Activated CD4-positive, alpha-beta T cell treated with anti-CD3 and anti-CD28 coated beads for 24 hours (primary cell): Measurements from ENCODE around the gene ECT2L.

Experiments used
- DNase-seq, 2 donors: peaks; one replicate each; pipeline ENCODE4 v3.0.0-alpha.2; 2020; ENCODE audit warnings: low read depth in 2 of 2

ECT2L gene

DNA sequence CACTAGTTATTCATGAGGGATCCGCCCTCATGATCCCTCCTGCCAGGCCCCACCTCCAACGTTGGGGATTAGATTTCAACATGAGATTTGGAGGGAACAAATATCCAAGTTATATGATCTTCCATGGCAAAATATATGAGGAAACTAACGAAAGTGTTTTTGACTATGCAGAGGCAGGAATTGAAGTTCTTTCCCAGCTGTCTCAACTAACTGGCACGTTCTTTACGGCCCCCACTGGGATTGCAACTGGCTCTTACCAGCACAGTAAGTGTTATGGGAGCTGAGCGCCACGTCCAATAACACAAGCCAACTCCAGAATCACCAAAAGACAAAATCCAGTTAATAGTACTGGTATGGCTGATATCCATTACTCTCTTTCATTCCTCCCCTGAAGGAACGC, 66.6 kb downstream of the ECT2L start:
- no peak for DNase-seq

DNA sequence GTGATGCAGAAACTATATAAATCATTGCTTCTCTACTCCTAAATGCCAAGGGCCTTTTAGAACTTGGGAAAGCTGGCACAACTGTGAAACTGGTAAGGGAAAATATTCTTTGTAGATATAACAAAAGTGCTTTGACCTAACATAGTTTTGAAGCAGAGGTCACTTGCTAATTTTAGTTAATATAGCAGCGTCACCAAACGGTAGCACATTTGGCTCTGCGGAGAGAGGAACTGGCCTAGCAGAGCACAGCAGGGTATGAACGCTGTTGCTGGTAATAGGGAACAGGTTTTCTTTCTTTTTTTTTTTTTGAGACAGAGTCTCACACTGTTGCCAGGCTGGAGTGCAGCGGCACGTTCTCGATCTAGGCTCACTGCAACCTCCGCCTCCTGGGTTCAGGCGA, 67.4 kb downstream of the ECT2L start:
- no peak for DNase-seq

DNA sequence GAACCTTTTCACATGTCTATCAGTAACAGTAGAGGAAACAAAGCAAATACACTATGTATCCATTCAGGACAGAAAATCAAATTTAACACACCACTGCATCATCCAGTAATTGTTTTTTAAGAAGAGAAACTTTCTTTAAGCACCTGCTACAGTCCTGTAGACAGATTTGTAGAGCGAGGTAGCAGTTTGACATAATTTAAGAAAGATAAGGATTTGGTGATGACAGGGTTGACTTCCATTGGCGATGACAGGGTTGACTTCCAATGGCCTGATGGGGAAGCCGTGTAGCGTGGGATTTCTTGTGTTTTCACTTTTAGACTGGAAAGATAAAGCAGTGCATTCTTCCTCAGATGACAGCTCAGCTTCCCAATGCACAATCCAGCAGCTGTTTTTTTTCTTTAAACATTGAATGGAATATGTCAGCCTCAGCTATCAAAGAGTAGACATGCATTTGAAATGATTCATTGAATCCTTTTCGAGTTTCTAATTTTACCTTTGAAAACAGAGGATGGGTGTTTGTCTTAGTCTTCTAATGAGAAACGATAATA, 68.5 kb downstream of the ECT2L start:
- DNase-seq, result no peak

DNA sequence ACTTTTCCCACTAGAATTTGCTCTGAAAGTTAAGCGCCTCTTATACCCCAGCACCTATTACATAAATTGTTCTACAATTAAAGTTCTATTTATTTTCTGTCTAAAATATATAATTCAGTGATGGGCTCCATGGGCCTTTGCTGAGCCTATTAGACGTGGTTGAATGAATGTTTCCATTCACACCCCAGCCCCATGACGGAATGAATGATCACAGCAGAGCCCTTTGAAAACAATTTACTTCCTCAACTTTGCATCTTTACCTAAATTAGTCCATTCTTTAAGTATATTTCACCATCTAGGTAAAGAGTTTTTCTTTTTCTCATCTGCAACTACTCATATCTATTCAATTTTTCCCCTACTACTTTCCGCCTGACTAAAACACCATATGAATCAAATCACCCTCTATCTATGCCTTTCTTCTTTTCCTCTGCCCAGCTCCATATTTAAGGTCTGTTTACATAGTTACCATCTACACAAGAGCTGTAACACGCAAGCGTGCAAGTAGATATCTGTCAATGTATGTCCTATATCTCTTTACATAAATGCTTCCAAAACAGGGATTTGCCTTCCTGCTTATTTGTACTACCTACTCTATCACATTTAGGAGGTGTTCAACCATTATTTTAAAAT, 69.7 kb downstream of the ECT2L start:
- DNase-seq, result no peak

DNA sequence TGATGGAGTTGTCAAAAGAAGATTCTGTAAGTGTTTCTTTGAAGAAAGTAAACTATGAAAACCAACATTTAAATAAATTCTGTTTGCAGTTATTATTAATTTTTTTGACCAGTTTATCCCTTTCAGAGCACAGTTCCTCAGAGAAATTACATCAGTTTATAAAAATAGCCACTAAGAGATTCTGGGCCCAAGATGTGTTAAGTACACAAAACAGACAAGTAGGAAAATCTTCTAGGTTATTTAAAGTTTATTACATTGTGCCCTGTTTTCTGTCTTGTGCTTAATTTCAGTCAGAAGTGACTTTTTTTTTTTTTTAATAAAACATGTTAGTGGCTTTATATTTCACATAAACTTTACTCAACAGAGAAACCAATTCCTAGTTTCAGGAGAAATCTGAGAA, 72.3 kb downstream of the ECT2L start:
- no peak for DNase-seq

DNA sequence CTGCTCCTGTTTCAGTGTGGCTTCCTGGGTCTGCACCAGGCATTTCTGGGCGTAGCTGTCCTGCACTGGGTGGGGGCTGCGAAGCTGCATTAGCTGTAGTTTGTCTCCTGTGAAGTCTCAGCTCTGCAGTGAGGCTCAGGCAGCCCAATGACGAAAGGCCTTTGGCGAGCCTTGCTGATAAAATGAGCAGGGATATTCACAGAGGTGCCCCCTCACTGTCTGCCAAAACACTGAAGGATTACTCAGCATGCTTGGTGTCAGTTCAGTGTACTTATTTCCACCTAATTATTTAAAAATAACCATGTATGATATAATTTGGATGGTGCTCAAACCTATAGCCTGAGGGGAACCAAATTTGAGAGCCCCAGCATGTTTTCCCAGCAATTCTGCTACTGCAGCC, 73.5 kb downstream of the ECT2L start:
- no peak for DNase-seq

DNA sequence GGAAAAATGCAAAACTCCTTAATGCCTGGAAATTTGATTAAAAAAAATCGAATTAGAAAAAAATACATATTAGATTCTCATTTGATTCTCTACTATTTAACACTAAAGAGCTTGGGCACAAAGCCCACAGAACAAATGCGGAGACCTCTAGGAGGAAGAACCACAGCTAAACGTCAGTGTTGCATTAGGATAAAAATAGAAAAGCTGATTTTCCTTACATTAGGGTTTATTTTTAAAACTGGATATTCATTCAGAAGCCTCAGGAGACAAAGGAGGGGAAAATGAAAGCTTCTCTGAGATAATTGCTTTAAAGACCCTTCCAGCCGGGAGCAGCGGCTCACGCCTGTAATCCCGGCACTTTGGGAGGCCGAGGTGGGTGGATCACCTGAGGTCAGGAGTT, 77.3 kb downstream of the ECT2L start:
- no peak for DNase-seq

DNA sequence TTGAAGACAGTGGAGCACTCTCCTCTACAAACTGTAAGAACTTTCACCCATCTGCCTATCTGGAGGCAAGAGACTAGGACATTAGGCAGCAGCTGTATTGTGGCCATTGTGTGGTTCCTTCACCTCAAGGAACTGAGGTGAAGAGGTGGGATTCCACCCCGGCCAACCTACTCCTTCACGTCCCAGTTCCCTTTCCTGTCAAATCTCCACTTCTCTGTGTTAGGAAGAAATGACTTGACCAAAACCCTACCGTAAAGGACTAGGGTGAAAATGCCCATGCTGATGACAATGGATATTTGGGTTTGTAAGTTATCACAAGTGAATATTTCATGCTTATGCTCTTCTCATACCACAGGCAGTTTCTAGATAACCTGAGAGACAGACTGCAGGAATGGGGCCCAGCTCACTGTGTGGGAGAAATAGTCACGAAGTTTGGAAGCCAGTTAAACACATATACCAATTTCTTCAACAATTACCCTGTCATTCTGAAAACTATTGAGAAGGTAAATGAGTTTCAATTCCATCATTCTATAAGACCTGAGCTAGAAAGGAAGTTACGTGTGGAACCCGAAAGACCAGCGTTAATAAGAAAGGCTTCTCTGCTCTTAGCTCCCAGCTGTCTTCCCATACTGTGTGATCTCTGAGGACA, 86.6 kb downstream of the ECT2L start:
- DNase-seq, result no peak

DNA sequence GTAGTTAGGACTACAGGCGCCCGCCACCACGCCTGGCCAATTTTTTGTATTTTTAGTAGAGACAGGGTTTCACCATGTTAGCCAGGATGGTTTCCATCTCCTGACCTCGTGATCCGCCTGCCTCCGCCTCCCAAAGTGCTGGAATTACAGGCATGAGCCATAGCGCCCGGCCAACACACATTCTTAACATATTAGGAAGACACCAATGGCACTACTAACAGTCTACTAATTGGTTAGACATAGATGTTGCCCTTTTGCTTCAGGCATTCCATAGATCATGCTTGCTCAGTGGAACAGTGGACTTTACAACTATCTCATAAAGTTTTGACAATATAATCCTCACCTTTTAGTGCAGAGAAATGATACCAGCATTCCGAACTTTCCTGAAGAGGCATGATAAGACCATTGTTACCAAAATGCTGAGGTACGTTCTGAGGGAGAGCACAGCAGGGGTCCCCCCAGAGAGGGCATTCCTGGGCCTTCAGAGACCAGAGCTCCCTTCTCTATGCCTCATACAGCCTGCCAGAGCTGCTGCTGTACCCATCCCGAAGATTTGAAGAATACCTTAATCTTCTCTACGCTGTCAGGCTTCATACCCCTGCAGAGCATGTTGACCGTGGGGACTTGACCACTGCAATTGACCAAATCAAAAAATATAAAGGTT, 89.4 kb downstream of the ECT2L start:
- DNase-seq, result no peak

DNA sequence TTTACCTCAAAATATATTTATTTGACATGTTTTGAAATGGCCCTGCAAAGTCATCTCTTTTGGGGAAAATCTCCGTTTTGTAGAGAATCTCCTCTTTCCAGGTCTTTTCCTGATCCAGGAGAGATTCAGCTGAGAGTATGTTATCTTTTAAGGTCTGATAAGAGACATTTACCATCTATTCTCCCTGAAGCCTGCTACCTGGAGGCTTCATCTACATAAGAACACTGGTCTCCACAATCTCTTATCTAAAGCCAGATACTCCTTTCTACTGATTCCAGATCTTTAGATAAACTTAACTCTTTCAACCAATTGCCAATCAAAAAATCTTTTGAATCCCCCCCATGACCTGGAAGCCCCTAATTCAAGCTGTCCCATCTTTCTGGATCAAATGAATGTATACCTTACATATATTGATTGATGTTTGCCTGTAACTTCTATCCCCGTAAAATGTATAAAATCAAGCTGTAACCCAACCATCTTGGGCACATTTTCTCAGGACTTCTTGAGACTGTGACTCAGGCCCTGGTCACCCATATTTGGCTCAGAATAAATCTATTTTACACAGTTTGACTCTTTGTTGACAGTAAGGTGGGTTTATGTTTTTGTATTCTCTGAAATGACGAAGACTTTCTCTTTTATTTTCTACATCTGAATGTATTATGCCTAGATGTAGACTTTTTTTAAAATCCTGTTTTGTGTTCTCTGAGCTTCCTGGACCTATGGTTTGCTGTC, 95.5 kb downstream of the ECT2L start:
- DNase-seq, result no peak

DNA sequence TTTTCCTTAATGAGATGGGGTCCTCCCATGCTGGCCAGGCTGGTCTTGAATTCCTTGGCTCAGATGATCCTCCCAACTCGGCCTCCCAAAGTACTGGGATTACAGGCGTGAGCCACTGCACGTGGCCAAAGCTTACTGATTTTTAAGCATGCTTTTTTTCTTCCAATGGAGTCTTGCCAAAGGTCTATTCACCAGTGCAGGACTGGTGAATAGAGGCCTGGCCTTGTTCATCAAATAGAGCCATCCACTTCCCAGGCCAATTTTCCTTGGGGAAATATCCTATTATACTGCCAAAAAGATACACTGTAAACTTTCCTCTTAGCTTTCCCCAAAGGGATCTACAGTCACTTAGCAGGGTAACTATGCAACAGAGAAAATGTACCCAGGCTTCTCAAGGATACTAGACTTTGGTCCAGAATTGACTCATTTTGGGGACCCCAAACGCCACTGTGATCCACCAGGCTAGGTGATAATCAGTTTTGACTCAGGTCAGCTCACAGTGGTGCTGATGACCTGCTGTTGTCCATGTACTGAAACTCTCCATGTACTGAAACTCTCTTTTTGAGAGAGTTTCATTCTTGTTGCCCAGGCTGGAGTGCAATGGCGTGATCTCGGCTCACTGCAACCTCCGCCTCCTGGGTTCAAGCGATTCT, 100.3 kb downstream of the ECT2L start:
- no peak for DNase-seq

DNA sequence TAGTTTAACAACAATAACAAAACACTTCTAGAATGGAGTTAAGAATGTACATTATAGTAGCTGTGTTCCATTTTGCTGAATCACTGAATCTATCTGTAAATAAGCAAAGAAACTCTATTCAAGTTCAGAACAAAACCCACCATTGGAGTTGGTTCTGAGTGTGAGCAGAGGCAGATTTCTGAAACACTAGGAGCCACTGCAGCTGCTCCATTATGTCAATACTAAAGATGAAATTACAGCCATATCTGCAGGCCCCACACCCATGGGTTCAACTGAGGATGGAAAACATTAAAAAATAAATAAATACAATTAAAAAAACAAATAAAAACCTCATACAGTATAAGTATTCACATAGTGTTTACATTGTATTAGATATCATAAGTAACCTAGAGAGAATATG, 101.1 kb downstream of the ECT2L start:
- no peak for DNase-seq

DNA sequence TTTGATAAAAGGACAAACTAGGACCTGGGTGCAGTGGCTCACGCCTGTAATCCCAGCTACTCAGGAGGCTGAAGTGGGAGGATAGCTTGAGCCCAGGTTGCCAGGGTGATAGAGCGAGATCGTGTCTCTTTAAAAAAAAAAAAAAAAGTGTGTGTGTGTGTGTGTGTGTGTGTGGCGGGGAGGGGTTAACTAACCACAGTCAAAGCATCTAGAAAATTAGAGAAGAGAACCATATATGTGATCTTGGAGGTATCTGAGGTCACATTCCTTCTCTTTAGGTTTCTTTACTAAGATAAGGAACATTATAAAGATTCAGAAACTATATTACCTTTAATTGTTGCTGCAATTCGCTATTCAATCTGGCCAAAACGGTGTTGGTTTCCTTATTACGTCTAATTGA, 111.3 kb downstream of the ECT2L start:
- no peak for DNase-seq

DNA sequence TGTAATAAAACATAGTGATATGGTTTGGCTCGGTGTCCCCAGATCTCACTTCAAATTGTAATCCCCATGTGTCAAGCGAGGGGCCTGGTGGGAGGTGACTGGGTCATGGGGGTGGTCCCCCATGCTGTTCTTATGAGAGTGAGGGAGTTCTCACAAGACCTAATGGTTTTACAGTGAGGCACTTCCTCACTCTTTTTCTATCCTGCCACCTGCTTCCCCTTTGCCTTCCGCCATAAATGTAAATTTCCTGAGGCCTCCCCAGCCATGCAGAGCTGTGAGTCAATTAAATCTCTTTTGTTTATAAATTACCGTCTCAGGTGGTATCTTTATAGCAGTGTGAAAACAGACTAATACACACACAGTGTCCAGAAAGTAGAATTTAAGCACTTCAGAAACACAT, 113.6 kb downstream of the ECT2L start:
- DNase-seq, result no peak

DNA sequence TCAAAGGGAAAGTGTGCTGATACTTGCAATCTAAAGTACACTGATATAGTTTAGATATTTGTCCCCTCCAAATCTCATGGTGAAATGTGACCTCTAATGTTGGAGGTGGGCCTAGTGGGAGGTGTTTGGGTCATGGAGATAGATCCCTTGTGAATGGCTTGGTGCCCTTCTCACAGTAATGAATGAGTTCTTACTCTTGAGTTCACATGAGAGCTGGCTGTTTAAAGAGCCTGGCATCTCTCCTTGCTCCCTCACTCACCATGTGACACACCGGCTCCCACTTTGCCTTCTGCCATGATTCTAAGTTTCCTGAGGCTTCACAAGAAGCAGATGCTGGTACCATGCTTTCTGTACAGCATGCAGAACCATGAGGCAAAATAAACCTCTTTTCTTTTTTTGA, 114.1 kb downstream of the ECT2L start:
- DNase-seq, result no peak

DNA sequence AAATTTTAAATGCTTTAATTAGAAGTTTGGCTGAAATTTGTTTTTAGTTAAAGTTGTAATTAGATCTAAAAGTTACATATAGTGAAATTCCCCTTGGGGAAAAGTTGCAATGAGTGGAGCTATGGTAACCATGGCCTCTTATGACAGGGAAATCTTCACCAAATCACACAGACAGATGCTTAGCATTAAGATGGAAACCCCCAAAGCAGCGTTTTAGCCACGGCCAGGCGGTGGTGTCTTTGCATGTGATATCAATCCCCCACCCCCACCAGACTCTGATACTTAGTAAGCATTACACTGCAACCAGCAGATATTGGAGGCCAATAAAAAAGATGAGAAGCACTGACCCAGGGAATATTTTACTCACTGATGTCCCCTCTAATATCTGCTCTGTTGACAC, 116.4 kb downstream of the ECT2L start:
- DNase-seq, result no peak

DNA sequence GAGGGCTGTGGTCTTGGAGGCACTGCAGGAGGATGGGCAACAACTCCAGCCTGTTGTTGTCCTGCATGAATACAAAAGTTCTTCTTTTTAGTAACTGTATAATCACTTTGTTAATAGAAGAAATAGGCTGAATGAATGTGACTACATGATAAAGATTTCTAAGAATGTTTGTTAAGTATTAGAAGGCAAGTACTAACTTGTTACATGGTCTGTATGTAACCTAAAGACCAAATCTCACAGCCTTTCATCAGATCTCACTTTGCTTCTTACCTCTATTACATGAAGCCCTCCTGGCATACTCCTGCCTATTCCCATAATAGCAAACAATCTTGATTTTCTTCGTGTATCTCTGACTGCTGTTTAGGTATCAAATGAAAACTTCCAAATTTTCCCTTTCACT, 118.8 kb downstream of the ECT2L start:
- DNase-seq, result no peak

DNA sequence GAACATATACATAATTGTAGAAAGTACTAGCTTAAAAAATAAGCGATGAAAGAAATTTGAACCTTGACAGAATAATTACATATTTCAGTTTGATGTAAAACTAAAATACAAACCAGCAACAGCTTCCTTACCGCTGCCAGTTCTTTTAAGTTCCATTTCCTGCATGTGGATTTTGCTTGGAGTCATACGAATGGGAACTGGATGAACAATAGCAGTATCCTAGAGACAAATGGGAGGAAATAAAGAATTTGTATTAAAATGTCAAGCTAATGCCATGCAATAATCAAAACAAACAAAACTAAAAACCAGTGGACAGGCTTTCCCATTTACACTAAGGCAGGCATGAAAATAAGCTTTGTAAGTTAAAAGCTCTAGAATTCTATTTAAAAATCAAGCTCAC, 125.0 kb downstream of the ECT2L start:
- no peak for DNase-seq

DNA sequence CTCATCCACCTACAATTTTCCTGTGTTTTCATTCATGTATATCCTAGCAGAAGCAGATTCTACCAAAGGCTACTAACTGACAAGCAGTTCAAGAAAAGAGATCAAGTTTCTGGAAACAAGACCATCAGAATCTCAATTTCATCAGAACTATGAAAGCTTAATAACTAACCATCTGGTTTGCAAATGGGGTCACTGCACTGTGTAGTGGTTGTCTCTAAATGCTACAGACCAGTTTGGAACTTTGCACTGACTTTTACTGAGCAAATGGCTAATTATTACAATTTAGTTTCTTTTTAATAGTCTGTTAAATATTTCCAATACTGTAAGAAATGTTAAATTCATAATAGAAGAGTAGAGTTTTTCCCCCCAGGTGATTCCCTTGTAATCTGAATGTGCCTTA, 127.7 kb downstream of the ECT2L start:
- DNase-seq, result no peak

DNA sequence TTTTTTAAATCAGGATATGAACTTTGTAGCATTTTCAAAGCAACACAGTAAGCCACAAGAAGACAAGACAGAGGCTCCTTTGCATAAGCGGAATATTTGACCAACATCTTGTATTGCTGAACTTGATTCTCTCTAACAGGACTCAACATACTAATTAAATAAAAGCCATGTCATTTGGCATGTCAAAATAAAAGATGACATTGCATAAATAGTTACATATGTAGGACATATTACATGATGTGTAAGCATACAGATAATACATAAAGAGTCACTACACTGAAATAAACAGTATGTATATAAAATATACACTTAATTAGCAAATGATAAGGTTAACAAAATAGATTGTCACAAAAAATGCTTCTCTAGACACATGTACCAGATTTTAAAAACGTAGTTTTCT, 129.9 kb downstream of the ECT2L start:
- no peak for DNase-seq

DNA sequence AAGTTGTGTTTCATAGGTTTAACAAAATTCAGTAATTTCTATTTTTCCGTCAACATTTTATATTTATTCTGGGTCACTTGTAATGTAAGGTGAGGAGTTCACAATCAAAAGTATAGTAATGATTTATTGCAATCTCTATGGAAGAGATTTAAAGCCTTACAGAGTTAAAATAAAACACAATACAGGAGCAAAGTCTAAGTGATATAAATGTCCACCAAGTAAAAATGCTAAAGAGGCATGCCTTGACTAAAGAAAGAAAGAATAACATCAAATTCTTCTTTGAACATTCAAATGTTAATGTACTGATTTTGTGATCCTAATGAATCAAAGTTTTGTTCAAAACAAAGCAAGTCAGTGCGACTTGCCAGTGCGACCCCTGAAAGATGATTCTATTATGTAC, 130.7 kb downstream of the ECT2L start:
- no peak for DNase-seq

DNA sequence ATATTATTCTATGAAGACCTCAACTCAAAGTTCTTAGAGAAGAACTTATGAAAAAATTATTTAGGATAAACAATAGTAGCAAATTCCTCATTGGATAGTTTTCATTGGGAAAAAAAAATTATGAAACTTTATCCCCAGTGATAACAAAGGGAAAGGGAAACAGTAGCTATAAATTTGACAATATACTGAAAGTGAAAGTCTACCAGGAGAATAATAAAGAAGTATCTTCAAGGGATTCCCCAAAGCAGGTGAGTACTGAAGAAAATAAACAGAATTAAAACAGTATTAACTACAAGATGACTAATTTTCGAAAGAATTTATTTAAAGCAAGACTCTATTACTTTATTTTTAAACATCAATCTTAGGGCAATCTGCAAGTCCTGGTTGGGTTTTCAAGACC, 135.8 kb downstream of the ECT2L start:
- DNase-seq, result no peak
